Measurements from ENCODE around the gene NOD2.

The NOD2 gene

GRCh38 chr16:50692999-50693781 is at the start of gene NOD2:
Gene NOD2, plus strand, starts transcription at chr16:50693606. Its CDS starts 5,890 bp downstream, at chr16:50699496.
- DNase-seq: no peak

DNA sequence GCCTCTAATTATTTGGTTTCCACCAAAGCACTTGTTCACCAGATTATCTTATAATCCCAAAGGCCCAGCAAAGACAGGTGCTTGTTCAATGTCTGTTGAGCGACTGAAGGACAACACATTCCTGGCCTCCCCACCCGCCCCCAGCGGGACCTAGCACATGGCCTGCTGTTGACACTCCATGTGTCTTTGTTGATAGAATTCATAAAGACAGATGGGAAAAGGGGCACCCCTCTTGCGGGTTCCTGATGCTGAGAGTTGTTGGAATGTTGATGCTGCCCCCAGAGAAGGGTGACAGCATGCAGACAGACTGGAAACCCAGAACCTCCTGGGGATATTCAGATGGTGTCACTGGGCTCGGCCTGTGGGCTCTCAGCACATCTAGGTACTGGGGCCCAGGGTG is 49.2 kb upstream of the NOD2 start:
- no peak for DNase-seq

GRCh38 chr16:50644729-50645128 is 48.7 kb upstream of the NOD2 start:
- DNase-seq: no peak

- DNase-seq: no peak
These were observed 47.7 kb upstream of the NOD2 start for GRCh38 chr16:50645563-50646220.

DNA sequence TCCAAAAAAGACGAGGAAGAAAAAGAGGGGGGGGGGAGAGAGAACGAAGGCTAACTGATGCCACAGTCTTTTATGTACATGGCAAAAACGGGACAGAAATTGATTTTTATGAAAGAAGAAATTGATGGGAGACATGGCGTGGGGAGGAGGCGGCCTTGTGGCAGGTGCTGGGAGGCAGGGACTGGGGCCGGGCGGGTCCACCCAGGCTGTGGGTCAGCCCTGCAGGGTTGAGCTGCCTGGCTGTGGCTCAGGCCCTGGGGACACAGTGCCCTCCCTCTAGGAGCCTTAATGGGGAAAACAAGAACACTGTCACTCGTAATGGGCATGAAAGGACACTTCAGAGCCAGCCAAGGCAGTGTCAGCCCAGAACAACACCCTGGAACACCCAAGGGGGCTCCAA is 47.1 kb upstream of the NOD2 start:
- DNase-seq: no peak

- DNase-seq: no peak
These were observed 41.5 kb upstream of the NOD2 start for GRCh38 chr16:50651835-50652438.

GRCh38 chr16:50652836-50653425 is 40.5 kb upstream of the NOD2 start:
- no peak for DNase-seq

DNA sequence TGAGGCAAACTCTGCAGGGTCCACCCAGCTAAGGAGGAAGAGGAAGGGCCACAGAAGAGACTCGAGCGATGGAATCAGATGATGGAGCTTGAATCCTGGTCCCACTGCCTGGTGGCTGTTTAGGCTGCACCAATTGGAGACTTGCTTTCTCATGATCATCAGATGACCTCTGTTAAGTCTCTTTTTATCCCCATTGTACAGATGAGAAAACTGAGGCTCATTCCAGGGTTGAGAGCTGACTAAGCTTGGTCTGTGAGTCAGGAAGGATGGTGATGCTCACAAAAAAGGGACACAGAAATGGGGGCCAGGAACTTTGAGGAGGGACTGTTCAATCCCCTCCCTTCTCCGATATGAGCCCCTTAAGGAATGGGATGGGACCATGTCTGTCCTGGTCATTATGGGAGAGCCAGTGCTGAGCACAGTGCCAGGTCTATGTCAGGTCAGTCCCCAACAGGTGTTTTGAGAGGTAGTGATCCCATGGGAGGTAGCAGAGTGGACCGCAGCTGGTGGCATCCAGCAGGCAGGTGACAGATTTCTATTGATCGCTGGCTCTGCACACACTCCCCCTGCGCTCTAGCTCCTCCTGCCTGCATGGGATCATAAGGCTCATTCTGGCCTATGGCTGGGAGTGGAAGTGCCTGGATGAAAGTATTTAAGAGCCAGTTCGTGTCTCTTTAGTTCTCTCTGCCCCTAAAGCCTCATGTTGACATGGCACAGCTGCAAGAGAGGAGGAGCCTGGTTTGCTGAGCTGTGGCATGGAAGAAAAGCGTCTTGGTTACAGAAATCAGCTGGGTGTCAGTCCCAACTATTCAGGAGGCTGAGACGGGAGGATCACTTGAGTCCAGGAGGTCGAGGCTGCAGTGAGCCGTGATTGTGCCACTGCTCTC is 39.5 kb upstream of the NOD2 start:
- DNase-seq: no peak

DNA sequence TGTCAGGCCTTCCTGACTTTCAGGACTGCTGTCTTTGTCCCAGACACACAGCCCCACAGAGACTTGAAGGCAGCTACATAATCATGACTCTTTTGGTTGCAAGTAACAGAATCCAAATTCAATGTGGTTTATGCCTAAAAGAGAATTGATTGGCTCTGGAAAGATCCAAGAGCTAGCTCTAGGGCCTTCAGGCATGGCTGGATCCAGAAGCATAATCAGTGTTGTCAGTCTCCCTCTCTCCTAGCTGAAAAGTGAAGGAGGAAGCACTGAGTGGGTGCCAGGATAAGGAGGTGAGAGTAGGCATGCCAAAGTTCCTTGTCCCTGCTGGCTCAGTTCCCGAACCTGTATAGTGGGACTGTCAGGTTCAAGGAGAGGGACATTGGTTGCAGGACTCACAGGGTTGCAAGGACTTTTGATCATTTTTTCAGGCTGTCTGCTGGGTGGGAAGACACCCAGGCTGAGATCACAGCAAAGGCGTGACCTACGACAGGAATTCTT is 37.8 kb upstream of the NOD2 start:
- DNase-seq: no peak

DNA sequence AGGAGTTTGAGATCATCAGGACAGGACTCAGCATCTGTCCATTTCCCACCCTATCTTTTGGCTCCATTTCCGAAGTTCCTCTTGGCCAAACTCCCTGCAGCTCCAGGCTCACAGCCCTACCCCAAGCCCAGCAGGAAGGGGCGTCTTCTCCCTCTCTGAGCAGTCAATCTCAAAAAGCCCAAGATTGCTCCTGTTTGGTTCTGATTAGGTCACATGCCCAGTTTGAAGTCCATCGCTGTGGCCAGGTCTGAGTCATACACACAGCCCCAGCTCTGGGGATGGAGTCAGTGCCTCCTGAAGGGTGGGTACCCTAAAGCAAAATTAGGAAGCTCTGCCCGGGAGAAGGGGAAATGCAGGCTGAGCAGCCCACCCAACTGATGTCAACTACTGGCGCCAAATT is 36.2 kb upstream of the NOD2 start:
- DNase-seq: no peak

- DNase-seq: no peak
These were observed 33.6 kb upstream of the NOD2 start for GRCh38 chr16:50659806-50660205.

DNA sequence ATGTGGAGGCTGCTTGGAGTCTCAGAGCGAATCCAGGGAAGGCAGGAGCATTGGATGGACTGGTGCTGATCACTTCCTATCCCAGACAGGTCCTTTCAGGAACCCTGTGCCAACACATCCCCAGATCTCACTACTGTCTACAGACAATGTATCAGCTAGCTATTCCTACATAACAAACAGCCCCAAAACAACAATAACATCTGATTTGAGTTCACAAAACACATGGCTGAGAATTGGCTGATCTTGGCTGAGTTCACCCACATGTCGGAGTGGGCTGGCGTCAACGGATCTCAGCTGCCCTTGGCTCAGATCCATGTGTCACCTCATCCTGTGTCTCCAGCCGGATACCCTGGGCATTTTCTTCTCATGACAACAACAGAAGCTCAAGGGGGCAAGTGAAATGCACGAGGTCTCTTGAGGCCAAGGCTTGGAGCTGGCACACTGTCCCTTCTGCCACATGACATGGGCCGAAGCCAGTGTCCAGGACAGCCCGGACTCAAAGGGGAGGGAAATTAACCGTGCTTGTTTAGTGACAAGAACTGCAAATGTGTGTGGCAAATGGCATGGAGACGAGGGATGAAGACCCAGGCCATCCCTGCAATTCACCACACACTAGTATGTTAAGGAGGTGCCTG is 31.0 kb upstream of the NOD2 start:
- DNase-seq: no peak

- no peak for DNase-seq
These were observed 29.1 kb upstream of the NOD2 start for GRCh38 chr16:50664270-50664669.

GRCh38 chr16:50665128-50665878 is 28.1 kb upstream of the NOD2 start:
- peak; percentile 45 for DNase-seq

DNA sequence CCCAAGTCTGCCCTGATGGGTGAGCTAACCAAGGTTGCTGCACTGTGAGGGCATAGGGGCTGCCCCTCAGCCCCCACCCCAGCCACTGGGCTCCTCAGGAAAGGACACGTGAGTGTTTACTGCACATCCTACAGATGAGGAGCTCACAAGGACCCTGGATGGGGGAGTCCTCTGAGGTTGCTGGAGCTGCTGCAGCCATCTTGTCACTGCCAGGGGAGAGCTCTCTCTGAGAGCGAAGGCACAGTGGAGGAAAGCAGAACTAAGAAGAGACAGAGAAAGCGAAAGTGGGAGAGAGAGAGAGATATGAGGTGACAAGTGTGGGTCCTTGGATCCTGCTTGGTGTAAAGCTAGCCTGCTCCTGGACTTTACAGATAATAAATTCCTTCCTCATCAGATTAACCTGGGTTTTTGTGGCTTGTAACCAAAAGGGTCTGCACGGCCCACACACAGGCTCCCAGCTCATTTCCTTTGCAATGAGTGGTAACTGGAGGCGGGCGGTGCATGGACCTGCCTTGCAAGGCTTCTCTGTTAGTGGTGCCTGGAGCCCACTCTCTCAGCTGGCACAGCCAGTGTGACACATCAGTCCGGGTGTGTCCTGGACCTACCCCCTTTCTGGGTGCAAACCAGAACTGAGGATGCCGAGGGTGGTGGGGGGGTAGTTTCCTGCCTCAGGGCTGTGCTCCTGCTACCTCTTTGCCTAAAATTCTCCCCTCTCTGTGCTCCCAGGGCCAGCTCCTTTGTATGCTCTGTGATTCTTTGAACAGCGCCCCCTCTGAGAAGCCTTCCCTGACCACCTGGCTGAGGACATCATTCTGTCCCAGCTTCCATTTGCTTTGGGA is 26.5 kb upstream of the NOD2 start:
- no peak for DNase-seq

DNA sequence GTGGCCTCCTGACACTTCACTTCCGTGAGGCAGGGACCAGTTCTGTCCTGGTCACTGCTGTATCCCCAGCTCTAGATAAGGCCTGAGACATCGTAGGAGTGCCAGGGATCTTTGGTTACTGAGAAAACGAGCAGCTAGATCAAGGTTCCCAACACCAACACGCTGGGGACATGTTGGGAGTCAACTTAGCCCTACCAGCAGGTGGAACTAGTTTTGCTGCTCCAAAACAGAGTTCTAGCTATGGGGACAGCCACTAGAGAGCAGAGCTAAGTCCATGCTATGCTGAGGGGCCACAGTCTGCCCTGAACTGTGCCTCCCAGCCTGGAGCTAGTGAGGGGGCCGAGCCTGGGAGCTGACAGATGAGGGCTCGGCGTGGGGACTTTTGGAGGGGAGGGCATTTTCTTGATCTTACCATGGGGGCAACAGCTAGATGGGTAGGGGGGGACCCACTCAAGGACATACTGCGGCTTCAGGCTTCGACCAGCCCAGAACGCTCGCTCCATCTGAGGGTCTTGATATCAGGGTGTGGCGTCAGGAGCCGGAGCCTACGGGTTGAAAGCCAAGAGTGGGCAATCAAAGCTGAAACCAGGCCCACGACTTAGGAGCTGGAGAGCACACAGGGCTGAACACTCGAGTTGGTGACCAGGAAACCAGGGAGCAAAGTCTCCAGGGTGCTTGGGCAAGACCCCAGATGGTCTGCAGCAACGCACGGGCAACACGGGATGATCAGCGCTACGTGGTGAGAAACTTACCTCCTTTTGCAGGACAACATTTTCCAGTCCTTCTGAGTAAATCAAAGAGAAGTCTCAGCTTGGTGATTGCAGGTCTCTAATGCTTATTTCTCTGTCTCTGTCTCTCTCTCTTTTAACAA is 25.7 kb upstream of the NOD2 start:
- no peak for DNase-seq

DNA sequence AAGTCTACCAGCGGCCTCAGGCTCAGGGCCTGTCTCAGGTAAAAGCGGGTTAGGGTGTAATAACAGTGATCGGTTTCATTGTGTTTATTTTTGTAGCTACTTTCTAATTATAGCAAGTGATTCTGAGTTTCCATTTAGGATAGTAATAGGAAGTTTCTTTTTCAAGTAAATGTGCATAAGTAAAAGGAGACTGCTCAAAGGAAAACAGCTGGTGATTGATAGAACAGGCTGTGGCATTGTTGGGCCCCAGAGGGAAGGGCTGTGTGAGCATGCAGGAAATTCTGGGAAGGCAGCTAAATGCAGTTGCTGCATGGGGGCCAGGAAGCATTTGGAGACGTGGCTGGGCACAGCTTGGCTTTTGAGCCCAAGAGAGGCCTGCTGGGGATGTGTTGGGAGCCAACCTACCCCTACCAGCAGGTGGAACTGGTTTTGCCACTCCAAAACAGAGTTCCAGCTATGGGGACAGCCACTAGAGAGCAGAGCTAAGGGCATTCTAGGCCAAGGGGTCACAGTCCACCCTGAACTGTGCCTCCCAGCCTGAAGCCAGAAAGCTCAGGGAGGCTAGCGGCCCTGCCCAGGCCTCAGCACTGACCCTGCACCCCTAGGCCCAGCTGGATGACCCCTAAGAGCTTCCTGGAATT is 24.9 kb upstream of the NOD2 start:
- no peak for DNase-seq

DNA sequence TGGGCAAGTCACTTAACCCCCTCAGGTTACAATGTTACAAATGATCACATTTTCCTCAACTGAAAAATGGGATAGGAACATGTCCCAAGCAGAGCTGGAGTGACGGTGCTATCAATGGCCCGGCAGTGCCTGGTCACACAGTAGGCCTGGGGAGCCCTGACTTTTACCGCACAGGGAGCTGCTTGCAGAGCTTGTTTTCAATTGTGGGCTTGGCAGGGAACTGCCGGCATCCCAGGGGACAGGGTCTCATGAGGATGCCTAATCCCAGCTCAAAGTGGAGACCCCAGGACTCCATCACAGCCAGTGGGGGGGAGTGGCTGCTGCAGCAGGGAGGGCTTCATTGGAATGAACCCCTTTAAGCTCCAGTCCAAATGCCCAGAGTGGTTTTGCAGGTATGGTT is 23.7 kb upstream of the NOD2 start:
- no peak for DNase-seq

GRCh38 chr16:50670476-50670875 is 22.9 kb upstream of the NOD2 start:
- DNase-seq: no peak

All from T1000 (cell line).